OCI-LY1 (cell line): ENCODE results near the gene PALD1.

Experiments used
- H2AFZ ChIP-seq: fragments of 200-600 bp; sonication (generic), shearing (Covaris generic); 2 replicates; pipeline ENCODE4 v1.6.0; 2014; ENCODE audit warnings: antibody characterized with exemption, mild to moderate bottlenecking, low read length
- H3F3A ChIP-seq: fragments of 200-600 bp; sonication (generic), shearing (Covaris generic); 2 replicates; pipeline ENCODE4 v1.6.0; 2014; ENCODE audit warnings: mild to moderate bottlenecking, antibody characterized with exemption, low read length, moderate library complexity; ENCODE audit not compliant: insufficient read depth
- H3K27ac ChIP-seq: fragments of 200-600 bp; sonication (generic); 2 replicates; pipeline ENCODE4 v1.5.1; 2014; ENCODE audit warnings: low read length, mixed run types, mild to moderate bottlenecking, low read depth; ENCODE audit not compliant: poor library complexity, severe bottlenecking
- H3K27me3 ChIP-seq: fragments of 200-600 bp; sonication (generic); 2 replicates; pipeline ENCODE4 v1.6.0; 2014; ENCODE audit warnings: antibody characterized with exemption, mild to moderate bottlenecking, low read length, moderate library complexity; ENCODE audit not compliant: insufficient read depth
- H3K36me3 ChIP-seq: fragments of 200-600 bp; sonication (generic); 2 replicates; pipeline ENCODE4 v1.6.1; 2014; ENCODE audit warnings: mild to moderate bottlenecking, antibody characterized with exemption, low read length, moderate library complexity, mixed read lengths; ENCODE audit not compliant: insufficient read depth
- H3K4me1 ChIP-seq: fragments of 200-600 bp; sonication (generic); 2 replicates; pipeline ENCODE4 v1.5.1; 2014; ENCODE audit warnings: mild to moderate bottlenecking, low read length, moderate library complexity; ENCODE audit not compliant: insufficient read depth, severe bottlenecking
- H3K4me2 ChIP-seq: fragments of 200-600 bp; sonication (generic), shearing (Covaris generic); 2 replicates; pipeline ENCODE4 v1.6.1; 2014; ENCODE audit warnings: low read length
- H3K4me3 ChIP-seq: fragments of 200-600 bp; sonication (generic); 2 replicates; pipeline ENCODE4 v1.5.1; 2014; ENCODE audit warnings: low read length, low read depth, mild to moderate bottlenecking, mixed read lengths; ENCODE audit not compliant: poor library complexity, severe bottlenecking
- H3K79me2 ChIP-seq: fragments of 200-600 bp; shearing (Covaris generic); 2 replicates; pipeline ENCODE4 v1.6.1; 2016; ENCODE audit warnings: mixed run types, low read length, mixed read lengths; ENCODE audit not compliant: insufficient read depth
- H3K9ac ChIP-seq: fragments of 200-600 bp; sonication (generic), shearing (Covaris generic); 2 replicates; pipeline ENCODE4 v1.6.1; 2014; ENCODE audit warnings: mild to moderate bottlenecking, low read length, mixed read lengths
- H3K9me2 ChIP-seq: fragments of 200-600 bp; sonication (generic), shearing (Covaris generic); 2 replicates; pipeline ENCODE4 v1.6.1; 2014; ENCODE audit warnings: low read depth, mild to moderate bottlenecking, low read length, mixed read lengths
- H3K9me3 ChIP-seq: fragments of 200-600 bp; shearing (Covaris generic); 2 replicates; pipeline ENCODE4 v1.6.1; 2014; ENCODE audit warnings: low read length, mixed read lengths
- H4K20me1 ChIP-seq: fragments of 200-600 bp; sonication (generic), shearing (Covaris generic); 2 replicates; pipeline ENCODE4 v1.6.0; 2016; ENCODE audit warnings: mild to moderate bottlenecking, low read length; ENCODE audit not compliant: insufficient read depth
- EZH2 ChIP-seq: fragments of 200-600 bp; sonication (generic), shearing (Covaris generic); IDR thresholded peaks from 2 replicates; pipeline ENCODE4 v1.8.0; 2017; ENCODE audit warnings: borderline replicate concordance, mixed run types, mild to moderate bottlenecking, antibody characterized with exemption, low read length, moderate library complexity, mixed read lengths
- TF ChIP-seq, protein P1 (sequence below): fragments of 200-600 bp; sonication (generic), shearing (Covaris generic); IDR thresholded peaks from 2 replicates; pipeline ENCODE4 v1.5.1; 2017; ENCODE audit warnings: mild to moderate bottlenecking, antibody characterized with exemption, low read length, moderate library complexity, mixed read lengths

Gene PALD1

DNA sequence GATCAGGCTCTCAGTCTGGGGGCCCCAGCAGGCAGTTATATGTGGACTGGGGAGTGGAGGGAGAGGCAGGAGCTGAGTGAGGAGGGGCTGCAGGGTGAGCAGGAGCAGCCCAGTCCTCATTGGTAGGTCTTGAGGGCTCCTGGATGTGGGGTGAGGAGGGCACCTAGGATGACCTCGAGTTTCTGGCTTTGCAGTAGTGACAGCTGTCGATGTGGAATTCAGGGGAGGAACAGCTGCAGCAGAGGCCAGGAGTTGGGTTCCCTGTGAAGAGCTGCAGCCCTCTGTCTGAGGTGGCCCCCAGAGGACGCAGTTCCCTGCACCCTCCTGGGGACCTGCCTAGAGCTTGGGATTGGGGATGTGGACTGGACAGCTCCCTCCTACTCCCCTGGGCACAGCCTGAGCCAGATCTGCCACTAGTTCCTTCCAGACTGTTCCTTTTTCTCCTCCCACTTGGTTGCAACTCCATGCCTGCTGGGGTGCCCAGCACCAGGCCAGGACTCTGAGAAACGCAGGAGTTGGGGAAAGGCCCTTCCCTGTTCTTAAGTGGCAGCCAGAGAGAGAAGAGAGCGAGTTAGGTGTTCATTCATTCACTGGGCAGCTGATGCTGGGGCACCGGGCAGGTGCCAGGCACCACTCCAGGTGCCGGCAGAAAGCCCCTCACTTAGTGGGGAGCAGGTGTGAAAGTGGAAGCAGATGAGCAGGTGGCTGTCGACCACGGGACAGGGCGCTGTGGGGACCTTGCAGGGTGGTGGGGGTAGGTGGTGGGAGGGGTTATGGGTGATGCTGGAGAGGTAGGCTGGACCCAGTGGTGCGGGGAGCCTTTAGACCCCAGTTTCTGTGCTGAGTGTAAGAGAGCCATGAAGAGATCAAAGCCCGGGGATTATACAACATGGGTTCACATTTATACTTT, 66.1 kb downstream of the PALD1 start:
- H4K20me1 ChIP-seq, result no peaks in the 10 kb centered on the region
- TF ChIP-seq EZH2, result no peak
- TF ChIP-seq, protein P1, sequence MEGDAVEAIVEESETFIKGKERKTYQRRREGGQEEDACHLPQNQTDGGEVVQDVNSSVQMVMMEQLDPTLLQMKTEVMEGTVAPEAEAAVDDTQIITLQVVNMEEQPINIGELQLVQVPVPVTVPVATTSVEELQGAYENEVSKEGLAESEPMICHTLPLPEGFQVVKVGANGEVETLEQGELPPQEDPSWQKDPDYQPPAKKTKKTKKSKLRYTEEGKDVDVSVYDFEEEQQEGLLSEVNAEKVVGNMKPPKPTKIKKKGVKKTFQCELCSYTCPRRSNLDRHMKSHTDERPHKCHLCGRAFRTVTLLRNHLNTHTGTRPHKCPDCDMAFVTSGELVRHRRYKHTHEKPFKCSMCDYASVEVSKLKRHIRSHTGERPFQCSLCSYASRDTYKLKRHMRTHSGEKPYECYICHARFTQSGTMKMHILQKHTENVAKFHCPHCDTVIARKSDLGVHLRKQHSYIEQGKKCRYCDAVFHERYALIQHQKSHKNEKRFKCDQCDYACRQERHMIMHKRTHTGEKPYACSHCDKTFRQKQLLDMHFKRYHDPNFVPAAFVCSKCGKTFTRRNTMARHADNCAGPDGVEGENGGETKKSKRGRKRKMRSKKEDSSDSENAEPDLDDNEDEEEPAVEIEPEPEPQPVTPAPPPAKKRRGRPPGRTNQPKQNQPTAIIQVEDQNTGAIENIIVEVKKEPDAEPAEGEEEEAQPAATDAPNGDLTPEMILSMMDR, result no peak
- no peaks in the 10 kb centered on the region for H3F3A ChIP-seq
- H3K27me3 ChIP-seq, result no peaks in the 10 kb centered on the region
- no peak overlapping the region for H3K4me3 ChIP-seq
- H2AFZ ChIP-seq, result no peak overlapping the region
- H3K36me3 ChIP-seq, result peaks cover 80% of the 10 kb centered on the region
- no peaks in the 10 kb centered on the region for H3K9me3 ChIP-seq
- peak overlapping the region; percentile 52 for H3K27ac ChIP-seq
- peaks cover 35% of the 10 kb centered on the region for H3K4me1 ChIP-seq
- H3K4me2 ChIP-seq, result no peak overlapping the region
- H3K79me2 ChIP-seq, result no peaks in the 10 kb centered on the region
- no peaks in the 10 kb centered on the region for H3K9me2 ChIP-seq
- H3K9ac ChIP-seq, result no peak overlapping the region

DNA sequence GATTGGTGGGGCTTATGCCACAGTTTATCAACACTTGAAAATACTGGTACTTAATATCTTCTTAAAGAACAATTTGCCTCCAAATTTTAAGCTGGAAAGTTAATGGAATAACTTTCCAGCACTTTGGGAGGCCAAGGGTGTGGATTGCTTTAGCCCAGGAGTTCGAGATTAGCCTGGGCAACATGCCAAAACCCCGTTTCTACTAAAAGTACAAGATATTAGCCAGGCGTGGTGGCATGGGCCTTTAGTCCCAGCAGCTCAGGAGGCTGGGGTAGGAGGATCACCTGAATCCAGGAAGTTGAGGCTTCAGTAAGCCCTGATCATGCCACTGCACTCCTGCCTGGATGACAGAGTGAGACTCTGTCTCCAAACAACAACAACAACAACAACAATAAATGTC, 68.0 kb downstream of the PALD1 start:
- Histone ChIP-seq H2AFZ (no peak overlapping the region), H3K9ac (no peak overlapping the region), H3K36me3 (peaks cover 79% of the 10 kb centered on the region)

DNA sequence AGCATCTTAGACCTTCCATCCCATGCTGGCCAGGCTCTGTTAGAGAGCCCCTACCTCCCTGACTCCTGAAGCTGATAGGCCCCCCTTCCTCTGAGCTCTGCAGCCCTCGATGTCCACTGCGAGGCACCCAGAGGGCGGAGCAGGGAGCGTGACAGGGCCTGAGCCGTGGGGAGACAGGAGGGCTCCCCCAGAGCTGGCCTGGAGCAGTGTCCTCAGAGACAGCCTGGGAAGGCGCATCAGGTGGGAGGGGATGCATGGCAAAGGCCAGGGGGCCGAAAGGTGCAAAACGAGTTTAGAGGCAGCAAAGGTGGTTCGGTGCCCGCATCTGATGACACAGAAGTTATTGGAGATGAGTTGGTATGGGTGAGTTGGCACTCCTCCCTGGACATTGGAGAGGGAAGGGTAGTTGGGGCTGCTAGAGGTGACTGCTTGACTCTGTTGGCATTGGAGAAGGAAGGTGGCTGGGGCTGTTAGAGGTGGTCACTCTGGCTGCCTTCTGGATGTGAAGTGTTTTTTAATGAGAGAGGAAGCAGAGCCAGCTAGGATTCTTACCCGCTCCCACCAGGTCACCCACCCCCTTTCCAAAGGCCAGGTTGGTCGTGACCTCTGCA, 70.9 kb downstream of the PALD1 start:
- H3K27ac ChIP-seq, result no peak overlapping the region
- peaks cover 75% of the 10 kb centered on the region for H3K36me3 ChIP-seq
- no peaks in the 10 kb centered on the region for H3K9me2 ChIP-seq
- no peak overlapping the region for H3K4me3 ChIP-seq
- no peaks in the 10 kb centered on the region for H3K79me2 ChIP-seq
- no peaks in the 10 kb centered on the region for H3K27me3 ChIP-seq
- no peak overlapping the region for H3K4me2 ChIP-seq
- no peak overlapping the region for H3K9ac ChIP-seq
- H3F3A ChIP-seq, result no peaks in the 10 kb centered on the region
- no peak overlapping the region for H2AFZ ChIP-seq
- H3K9me3 ChIP-seq, result no peaks in the 10 kb centered on the region
- peaks cover 21% of the 10 kb centered on the region for H3K4me1 ChIP-seq
- TF ChIP-seq, protein P1, result no peak
- no peak for TF ChIP-seq EZH2
- H4K20me1 ChIP-seq, result no peaks in the 10 kb centered on the region

More for the DNA sequence above, 68.0 kb downstream of the PALD1 start:
- Histone ChIP-seq H3K79me2 (no peaks in the 10 kb centered on the region), H4K20me1 (no peaks in the 10 kb centered on the region), H3F3A (no peaks in the 10 kb centered on the region), H3K27me3 (no peaks in the 10 kb centered on the region), H3K9me3 (no peaks in the 10 kb centered on the region), H3K4me3 (no peak overlapping the region), H3K9me2 (no peaks in the 10 kb centered on the region), H3K4me2 (no peak overlapping the region), H3K4me1 (peaks cover 34% of the 10 kb centered on the region), H3K27ac (no peak overlapping the region)
- TF ChIP-seq, protein P1, result no peak
- TF ChIP-seq EZH2, result no peak
